Parathyroid adenoma (tissue), 2 donors: Measurements from ENCODE around the gene SLC8A3.

Experiments
- H2AFZ ChIP-seq: fragments of 300-600 bp; sonication (generic); one replicate; pipeline ENCODE4 v1.7.0; 2017; ENCODE audit warnings: antibody characterized with exemption, mild to moderate bottlenecking
- H3K27ac ChIP-seq: fragments of 300-600 bp; sonication (generic); one replicate; pipeline ENCODE4 v1.7.0; 2017
- H3K27me3 ChIP-seq: fragments of 300-600 bp; sonication (generic); one replicate; pipeline ENCODE4 v1.7.0; 2017; ENCODE audit warnings: low read length; ENCODE audit not compliant: control insufficient read depth, insufficient read depth
- H3K36me3 ChIP-seq: fragments of 300-600 bp; sonication (generic); one replicate; pipeline ENCODE4 v1.7.0; 2017; ENCODE audit warnings: low read length; ENCODE audit not compliant: control insufficient read depth, insufficient read depth
- H3K4me1 ChIP-seq: fragments of 300-600 bp; sonication (generic); one replicate; pipeline ENCODE4 v1.7.0; 2017; ENCODE audit warnings: control low read depth
- H3K4me2 ChIP-seq: fragments of 300-600 bp; sonication (generic); one replicate; pipeline ENCODE4 v1.7.0; 2017; ENCODE audit warnings: low read length
- H3K4me3 ChIP-seq: fragments of 300-600 bp; sonication (generic); one replicate; pipeline ENCODE4 v1.7.0; 2017; ENCODE audit warnings: low read depth, low read length
- H3K79me2 ChIP-seq: fragments of 300-600 bp; sonication (generic); one replicate; pipeline ENCODE4 v1.7.0; 2017; ENCODE audit warnings: control low read depth
- H3K9ac ChIP-seq: fragments of 300-600 bp; sonication (generic); one replicate; pipeline ENCODE4 v1.7.0; 2017; ENCODE audit warnings: mild to moderate bottlenecking
- H3K9me3 ChIP-seq: fragments of 300-600 bp; sonication (generic); one replicate; pipeline ENCODE4 v1.7.0; 2017; ENCODE audit warnings: low read length; ENCODE audit not compliant: control insufficient read depth
- TF ChIP-seq, protein P1 (sequence below): fragments of 300-600 bp; sonication (generic); IDR thresholded peaks from one replicate; pipeline ENCODE4 v1.7.0; 2017; ENCODE audit warnings: antibody characterized with exemption, mild to moderate bottlenecking
- donor health status: primary hyperparathyroidism.

SLC8A3 gene

DNA sequence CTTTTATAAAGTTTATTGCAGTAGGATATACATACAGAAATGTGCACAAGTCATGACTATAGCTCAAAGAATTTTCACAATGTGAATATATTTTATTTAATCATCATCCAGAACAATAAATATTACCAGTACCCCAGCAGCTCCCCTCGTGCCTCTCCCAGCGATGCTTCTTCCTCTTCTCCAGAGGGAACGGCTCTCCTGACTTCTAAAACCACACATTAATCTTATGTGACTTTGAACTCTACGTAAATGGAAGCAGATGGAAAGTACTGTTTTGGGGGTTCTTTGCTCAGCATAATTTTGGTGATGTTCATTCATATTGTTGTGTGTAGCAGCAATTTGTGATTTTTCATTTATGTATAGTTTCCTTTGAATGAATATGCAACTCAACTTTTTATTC, 4.6 kb upstream of the SLC8A3 start:
- TF ChIP-seq, protein P1, sequence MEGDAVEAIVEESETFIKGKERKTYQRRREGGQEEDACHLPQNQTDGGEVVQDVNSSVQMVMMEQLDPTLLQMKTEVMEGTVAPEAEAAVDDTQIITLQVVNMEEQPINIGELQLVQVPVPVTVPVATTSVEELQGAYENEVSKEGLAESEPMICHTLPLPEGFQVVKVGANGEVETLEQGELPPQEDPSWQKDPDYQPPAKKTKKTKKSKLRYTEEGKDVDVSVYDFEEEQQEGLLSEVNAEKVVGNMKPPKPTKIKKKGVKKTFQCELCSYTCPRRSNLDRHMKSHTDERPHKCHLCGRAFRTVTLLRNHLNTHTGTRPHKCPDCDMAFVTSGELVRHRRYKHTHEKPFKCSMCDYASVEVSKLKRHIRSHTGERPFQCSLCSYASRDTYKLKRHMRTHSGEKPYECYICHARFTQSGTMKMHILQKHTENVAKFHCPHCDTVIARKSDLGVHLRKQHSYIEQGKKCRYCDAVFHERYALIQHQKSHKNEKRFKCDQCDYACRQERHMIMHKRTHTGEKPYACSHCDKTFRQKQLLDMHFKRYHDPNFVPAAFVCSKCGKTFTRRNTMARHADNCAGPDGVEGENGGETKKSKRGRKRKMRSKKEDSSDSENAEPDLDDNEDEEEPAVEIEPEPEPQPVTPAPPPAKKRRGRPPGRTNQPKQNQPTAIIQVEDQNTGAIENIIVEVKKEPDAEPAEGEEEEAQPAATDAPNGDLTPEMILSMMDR, result no peak
- Histone ChIP-seq H3K27ac (no peak overlapping the region), H3K79me2 (no peaks in the 10 kb centered on the region), H3K4me1 (peaks cover 5% of the 10 kb centered on the region), H3K9ac (no peak overlapping the region), H2AFZ (no peak overlapping the region), H3K27me3 (no peaks in the 10 kb centered on the region), H3K4me3 (no peak overlapping the region), H3K36me3 (no peaks in the 10 kb centered on the region), H3K4me2 (no peak overlapping the region), H3K9me3 (no peaks in the 10 kb centered on the region)

DNA sequence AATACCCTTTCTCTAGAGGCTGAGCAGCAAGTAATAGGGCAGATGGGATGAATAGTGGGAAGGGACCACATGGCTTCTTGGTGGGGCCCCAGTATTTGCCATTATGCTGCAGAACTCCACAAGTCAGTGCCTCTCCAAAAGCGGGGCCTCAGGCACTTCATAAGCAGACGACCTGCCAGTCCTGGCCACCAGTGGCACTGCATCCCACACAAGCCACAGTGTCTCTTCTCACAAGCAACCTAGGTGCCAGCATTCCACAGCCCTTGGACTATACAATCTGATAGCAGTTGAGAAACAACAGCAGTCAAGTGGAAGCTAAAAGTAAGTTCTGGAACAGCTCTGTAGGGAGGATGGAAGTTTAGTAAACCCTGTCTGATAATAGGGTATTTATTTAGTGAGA, 4.2 kb upstream of the SLC8A3 start:
- no peaks in the 10 kb centered on the region for H3K79me2 ChIP-seq
- H3K27me3 ChIP-seq, result no peaks in the 10 kb centered on the region
- H3K9me3 ChIP-seq, result no peaks in the 10 kb centered on the region
- no peak overlapping the region for H3K4me3 ChIP-seq
- H3K27ac ChIP-seq, result no peak overlapping the region
- H3K4me2 ChIP-seq, result no peak overlapping the region
- TF ChIP-seq, protein P1, result no peak
- H3K4me1 ChIP-seq, result peaks cover 5% of the 10 kb centered on the region
- H2AFZ ChIP-seq, result no peak overlapping the region
- no peaks in the 10 kb centered on the region for H3K36me3 ChIP-seq
- H3K9ac ChIP-seq, result no peak overlapping the region

DNA sequence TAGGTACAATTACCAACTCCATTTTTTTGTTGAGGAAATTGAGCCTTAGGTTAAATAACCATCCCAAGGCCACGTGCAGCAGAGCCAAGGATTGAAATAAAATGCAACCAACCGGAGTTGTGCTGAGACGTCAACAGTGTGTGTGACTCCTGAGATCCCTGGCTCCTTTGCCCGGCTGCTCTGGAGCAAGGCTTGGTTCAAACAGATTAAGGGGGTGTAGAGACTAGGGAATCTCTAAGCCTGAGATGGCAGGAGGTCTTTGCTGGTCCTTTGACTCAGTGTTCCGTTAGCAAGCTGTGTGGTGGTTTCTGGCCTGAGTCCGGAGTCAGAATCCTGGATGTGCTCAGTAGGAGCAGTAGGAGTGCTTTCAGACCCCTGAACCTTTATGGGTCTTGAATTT, 1.4 kb upstream of the SLC8A3 start:
- Histone ChIP-seq H3K36me3 (no peaks in the 10 kb centered on the region), H3K4me2 (no peak overlapping the region), H3K27me3 (no peaks in the 10 kb centered on the region), H3K9ac (no peak overlapping the region), H2AFZ (no peak overlapping the region), H3K9me3 (no peaks in the 10 kb centered on the region), H3K79me2 (no peaks in the 10 kb centered on the region), H3K27ac (no peak overlapping the region), H3K4me1 (peaks cover 5% of the 10 kb centered on the region), H3K4me3 (no peak overlapping the region)
- TF ChIP-seq, protein P1, result no peak

DNA sequence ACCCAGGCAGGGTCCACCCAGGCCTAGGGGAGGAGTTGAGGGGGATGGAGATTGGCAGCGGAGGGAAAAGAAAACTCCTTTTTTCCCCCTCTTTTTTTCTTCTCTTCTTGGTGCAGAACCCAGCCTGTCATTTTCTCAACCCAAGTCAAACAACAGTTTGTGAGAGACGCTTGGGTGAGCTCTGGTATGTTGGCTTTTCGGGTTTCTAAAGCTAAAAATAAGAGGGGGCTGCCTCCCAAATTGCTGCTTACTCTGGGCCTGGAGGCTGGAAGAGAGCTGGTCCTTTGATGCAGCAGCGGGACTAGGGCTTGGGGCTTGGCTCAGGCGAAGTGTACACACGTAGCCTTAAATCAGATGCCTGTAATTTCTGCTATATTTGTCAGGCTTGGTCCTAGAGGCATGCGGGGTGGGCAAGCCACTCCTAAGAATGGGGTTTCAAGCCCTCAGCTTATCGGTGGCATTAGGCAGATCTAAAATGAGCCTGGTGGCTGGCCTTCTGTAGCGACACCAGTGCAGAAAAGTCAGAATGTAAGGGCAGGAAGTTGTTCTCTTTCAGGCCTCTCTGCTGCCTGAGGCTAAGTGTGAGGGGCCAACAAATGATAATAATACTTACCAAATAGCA, 816 bp upstream of the SLC8A3 start:
- Histone ChIP-seq H3K9me3 (no peaks in the 10 kb centered on the region), H3K27me3 (no peaks in the 10 kb centered on the region), H3K36me3 (no peaks in the 10 kb centered on the region), H3K4me2 (peak overlapping the region; percentile 83), H3K9ac (no peak overlapping the region), H3K4me3 (peak overlapping the region; percentile 46), H2AFZ (peak overlapping the region; percentile 80), H3K27ac (peak overlapping the region; percentile 45), H3K4me1 (peaks cover 5% of the 10 kb centered on the region), H3K79me2 (no peaks in the 10 kb centered on the region)
- TF ChIP-seq, protein P1, result no peak

DNA sequence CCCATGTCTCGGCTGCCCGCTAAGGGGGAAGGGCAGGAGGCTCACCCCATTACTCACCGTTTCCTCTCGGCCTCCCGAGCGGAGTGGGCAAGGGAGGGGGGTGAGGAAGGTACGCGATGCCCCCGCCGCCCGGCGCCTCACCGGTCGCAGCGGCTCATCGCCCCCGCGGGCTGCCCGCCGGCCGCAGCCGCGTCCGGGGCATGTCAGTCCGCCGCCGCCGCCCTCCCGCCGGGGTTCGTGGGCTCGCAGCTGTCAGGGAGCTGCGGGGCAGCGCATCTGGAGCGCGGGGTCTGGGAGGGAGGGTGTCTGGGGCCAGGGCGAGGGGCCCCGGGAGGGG, 461 bp downstream of the SLC8A3 start:
- no peaks in the 10 kb centered on the region for H3K36me3 ChIP-seq
- peak overlapping the region; percentile 83 for H3K4me2 ChIP-seq
- H3K27ac ChIP-seq, result no peak overlapping the region
- H3K4me1 ChIP-seq, result peaks cover 5% of the 10 kb centered on the region
- peak overlapping the region; percentile 46 for H3K4me3 ChIP-seq
- no peaks in the 10 kb centered on the region for H3K79me2 ChIP-seq
- TF ChIP-seq, protein P1, result no peak
- H3K9ac ChIP-seq, result no peak overlapping the region
- no peaks in the 10 kb centered on the region for H3K27me3 ChIP-seq
- H2AFZ ChIP-seq, result peak overlapping the region; percentile 80
- no peaks in the 10 kb centered on the region for H3K9me3 ChIP-seq
